ENCODE data around the gene PCDHGB4.
A peak's percentile ranks its signal among the peaks of the same experiment; 100 is the strongest.
"Not testable (repeated sequence)": the region's sequence is repeated elsewhere in the genome, so short reads cannot be mapped to it uniquely, and the experiment has no call there.

Gene PCDHGB4

DNA sequence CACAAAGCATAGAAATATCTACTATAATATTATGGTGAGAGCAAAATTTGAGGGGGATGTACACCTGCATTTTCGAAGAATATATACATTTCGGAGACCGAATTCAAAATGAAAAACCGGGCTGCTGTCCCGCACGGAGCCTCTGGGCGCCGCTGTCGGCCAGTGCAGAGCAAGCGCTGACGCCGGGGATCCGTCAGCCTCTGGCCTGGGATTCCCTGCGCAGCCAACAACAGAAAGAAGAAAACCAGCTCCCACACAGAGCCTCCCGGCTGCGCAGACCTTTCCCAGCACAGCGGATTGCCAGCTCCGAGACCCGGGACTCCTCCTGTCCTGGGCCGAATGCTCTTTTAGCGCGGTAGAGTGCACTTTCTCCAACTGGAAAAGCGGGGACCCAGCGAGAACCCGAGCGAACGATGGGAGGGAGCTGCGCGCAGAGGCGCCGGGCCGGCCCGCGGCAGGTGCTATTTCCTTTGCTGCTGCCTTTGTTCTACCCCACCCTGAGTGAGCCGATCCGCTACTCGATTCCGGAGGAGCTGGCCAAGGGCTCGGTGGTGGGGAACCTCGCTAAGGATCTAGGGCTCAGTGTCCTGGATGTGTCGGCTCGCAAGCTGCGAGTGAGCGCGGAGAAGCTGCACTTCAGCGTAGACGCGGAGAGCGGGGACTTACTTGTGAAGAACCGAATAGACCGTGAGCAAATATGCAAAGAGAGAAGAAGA is 20.4 kb downstream of the PCDHGB4 start, which contains the start of gene PCDHGB6:
Gene PCDHGB6, plus strand, starts transcription at position 232 of the 716 bp plus-strand sequence. Its CDS starts 182 bp downstream, at position 414.
- H3K27ac ChIP-seq (ENCODE audit: low read depth, low read length); H3K4me1 ChIP-seq (ENCODE audit: insufficient read depth, low read length); H3K27me3 ChIP-seq (ENCODE audit: insufficient read depth, low read length); H3K36me3 ChIP-seq (ENCODE audit: insufficient read depth, low read length): not testable (repeated sequence)
- peak within 1 kb of the TSS; percentile 71 for H3K9ac ChIP-seq (ENCODE audit: low read depth, low read length)
- peaks cover 10% of the 10 kb centered on the region; the same call in 1 of the 2 replicates for H3K9me3 ChIP-seq (ENCODE audit: insufficient read depth, low read depth, low read length)
- 66% methylated on average over 49 of the region's 51 CpGs for WGBS
- peak within 1 kb of the TSS; percentile 69 for H3K4me3 ChIP-seq (ENCODE audit: low read length)

DNA sequence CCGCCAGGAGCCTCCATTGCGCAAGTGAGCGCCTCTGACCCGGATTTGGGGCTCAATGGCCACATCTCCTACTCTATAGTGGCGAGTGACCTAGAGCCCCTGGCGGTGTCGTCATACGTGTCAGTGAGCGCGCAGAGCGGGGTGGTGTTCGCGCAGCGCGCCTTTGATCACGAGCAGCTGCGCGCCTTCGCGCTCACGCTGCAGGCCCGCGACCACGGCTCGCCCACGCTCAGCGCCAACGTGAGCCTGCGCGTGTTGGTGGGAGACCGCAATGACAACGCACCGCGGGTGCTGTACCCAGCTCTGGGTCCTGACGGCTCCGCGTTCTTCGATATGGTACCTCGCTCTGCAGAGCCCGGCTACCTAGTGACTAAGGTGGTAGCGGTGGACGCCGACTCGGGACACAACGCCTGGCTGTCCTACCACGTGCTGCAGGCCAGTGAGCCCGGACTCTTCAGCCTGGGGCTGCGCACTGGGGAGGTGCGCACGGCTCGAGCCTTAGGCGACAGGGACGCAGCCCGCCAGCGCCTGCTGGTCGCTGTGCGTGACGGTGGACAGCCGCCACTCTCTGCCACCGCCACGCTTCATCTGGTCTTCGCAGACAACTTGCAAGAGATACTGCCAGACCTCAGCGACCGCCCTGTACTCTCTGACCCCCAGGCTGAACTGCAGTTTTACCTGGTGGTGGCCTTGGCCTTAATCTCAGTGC is 22.3 kb downstream of the PCDHGB4 start:
- H3K9me3 ChIP-seq (ENCODE audit: insufficient read depth, low read depth, low read length) = peaks cover 16% of the 10 kb centered on the region; the same call in 1 of the 2 replicates
- H3K4me1 ChIP-seq (ENCODE audit: insufficient read depth, low read length) = no peaks in the 10 kb centered on the region
- peaks cover 3% of the 10 kb centered on the region; the same call in 1 of the 2 replicates for H3K36me3 ChIP-seq (ENCODE audit: insufficient read depth, low read length)
- no peak overlapping the region for H3K9ac ChIP-seq (ENCODE audit: low read depth, low read length)
- no peak overlapping the region for H3K4me3 ChIP-seq (ENCODE audit: low read length)
- no peak overlapping the region for H3K27ac ChIP-seq (ENCODE audit: low read depth, low read length)
- peaks cover 10% of the 10 kb centered on the region for H3K27me3 ChIP-seq (ENCODE audit: insufficient read depth, low read length)
- WGBS = 97% methylated on average over 64 of the region's 64 CpGs

DNA sequence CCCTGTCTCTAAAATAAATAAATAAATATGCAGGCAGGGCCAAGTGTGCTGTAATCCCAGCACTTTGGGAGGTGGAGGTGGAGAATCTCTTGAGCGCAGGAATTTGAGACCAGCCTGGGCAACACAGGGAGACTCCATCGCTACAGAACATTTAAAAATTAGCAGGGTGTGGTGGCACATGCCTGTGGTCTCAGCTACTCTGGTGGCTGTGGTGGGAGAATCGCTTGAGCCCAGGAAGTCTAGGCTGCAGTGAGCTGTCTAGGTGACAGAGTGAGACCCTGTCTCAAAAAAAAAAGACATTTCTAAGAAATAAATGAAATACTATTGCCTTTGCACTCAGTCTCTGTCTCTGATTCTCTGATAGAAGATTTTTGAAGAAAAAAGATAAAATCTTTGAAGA is 24.1 kb downstream of the PCDHGB4 start:
- no peak overlapping the region for H3K9ac ChIP-seq (ENCODE audit: low read depth, low read length)
- no peak overlapping the region for H3K4me3 ChIP-seq (ENCODE audit: low read length)
- H3K4me1 ChIP-seq (ENCODE audit: insufficient read depth, low read length) = no peaks in the 10 kb centered on the region
- H3K36me3 ChIP-seq (ENCODE audit: insufficient read depth, low read length) = peaks cover 3% of the 10 kb centered on the region; the same call in 1 of the 2 replicates
- no peak overlapping the region for H3K27ac ChIP-seq (ENCODE audit: low read depth, low read length)
- 97% methylated on average over 3 of the region's 3 CpGs for WGBS
- H3K27me3 ChIP-seq (ENCODE audit: insufficient read depth, low read length) = peaks cover 10% of the 10 kb centered on the region
- H3K9me3 ChIP-seq (ENCODE audit: insufficient read depth, low read depth, low read length) = peaks cover 21% of the 10 kb centered on the region; the same call in 1 of the 2 replicates

DNA sequence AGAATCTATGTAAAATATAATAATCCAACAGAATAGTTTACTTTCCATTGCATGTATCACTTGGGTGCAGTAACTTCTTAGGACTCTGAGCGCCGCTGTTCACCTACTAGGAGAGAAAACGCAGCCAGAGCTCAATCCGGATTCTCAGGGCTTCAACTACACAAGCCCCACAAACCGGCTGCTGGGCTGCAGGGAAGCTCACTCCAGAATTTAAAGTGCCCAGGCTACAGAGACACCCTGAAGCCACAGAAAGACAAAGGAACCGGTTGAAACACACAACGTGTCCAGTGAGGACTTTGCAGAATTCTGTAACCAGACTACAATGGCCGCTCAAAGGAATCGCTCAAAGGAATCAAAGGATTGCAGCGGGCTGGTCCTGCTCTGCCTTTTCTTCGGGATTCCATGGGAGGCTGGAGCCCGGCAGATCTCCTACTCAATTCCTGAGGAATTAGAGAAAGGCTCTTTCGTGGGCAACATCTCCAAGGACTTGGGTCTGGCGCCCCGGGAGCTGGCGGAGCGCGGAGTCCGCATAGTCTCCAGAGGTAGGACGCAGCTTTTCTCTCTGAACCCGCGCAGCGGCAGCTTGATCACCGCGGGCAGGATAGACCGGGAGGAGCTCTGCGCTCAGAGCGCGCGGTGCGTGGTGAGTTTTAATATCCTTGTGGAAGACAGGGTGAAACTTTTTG is 25.5 kb downstream of the PCDHGB4 start, which contains the start of gene PCDHGA10:
Gene PCDHGA10, plus strand, starts transcription at position 134 of the 686 bp plus-strand sequence. Its CDS starts 189 bp downstream, at position 323.
- WGBS = 85% methylated on average over 31 of the region's 31 CpGs
- Histone ChIP-seq H3K4me3 (ENCODE audit: low read length) (peak within 1 kb of the TSS; percentile 77), H3K4me1 (ENCODE audit: insufficient read depth, low read length) (no peaks in the 10 kb centered on the region), H3K9me3 (ENCODE audit: insufficient read depth, low read depth, low read length) (peaks cover 21% of the 10 kb centered on the region; the same call in 1 of the 2 replicates), H3K36me3 (ENCODE audit: insufficient read depth, low read length) (peaks cover 3% of the 10 kb centered on the region; the same call in 1 of the 2 replicates), H3K27ac (ENCODE audit: low read depth, low read length) (no peak within 1 kb of the TSS), H3K27me3 (ENCODE audit: insufficient read depth, low read length) (peaks cover 10% of the 10 kb centered on the region), H3K9ac (ENCODE audit: low read depth, low read length) (peak within 1 kb of the TSS; percentile 71)

DNA sequence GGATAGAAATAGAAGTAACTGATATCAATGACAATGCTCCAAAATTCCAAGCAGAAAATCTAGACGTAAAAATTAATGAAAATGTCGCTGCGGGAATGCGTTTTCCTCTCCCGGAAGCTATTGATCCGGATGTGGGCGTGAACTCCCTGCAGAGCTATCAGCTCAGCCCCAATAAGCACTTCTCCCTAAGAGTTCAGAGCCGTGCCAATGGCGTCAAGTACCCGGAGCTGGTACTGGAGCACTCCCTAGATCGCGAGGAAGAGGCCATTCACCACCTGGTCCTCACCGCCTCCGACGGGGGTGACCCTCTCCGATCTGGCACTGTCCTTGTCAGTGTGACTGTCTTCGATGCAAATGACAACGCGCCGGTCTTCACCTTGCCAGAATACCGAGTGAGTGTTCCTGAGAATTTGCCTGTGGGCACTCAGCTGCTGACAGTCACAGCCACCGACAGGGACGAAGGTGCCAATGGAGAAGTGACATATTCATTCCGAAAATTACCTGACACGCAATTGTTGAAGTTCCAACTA is 26.1 kb downstream of the PCDHGB4 start:
- peak overlapping the region; percentile 71; the same call in 1 of the 2 replicates for H3K9ac ChIP-seq (ENCODE audit: low read depth, low read length)
- H3K4me3 ChIP-seq (ENCODE audit: low read length) = peak overlapping the region; percentile 77

DNA sequence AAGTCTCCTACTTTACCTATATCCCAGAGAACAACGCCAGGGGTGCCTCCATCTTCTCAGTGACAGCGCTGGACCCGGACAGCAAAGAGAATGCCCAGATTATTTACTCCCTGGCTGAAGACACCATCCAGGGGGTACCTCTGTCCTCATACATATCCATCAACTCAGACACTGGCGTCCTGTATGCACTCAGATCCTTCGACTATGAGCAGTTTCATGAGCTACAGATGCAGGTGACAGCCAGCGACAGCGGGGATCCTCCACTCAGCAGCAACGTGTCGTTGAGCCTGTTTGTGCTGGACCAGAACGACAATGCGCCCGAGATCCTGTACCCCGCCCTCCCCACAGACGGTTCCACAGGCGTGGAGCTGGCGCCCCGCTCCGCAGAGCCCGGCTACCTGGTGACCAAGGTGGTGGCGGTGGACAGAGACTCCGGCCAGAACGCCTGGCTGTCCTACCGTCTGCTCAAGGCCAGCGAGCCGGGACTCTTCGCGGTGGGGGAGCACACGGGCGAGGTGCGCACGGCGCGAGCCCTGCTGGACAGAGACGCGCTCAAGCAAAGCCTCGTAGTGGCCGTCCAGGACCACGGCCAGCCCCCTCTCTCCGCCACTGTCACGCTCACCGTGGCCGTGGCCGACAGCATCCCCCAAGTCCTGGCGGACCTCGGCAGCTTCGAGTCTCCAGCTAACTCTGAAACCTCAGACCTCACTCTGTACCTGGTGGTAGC is 27.2 kb downstream of the PCDHGB4 start:
- H3K36me3 ChIP-seq (ENCODE audit: insufficient read depth, low read length) = peaks cover 14% of the 10 kb centered on the region; the same call in 1 of the 2 replicates
- H3K4me3 ChIP-seq (ENCODE audit: low read length); H3K27ac ChIP-seq (ENCODE audit: low read depth, low read length); H3K27me3 ChIP-seq (ENCODE audit: insufficient read depth, low read length); H3K9ac ChIP-seq (ENCODE audit: low read depth, low read length); H3K4me1 ChIP-seq (ENCODE audit: insufficient read depth, low read length): not testable (repeated sequence)
- 96% methylated on average over 46 of the region's 46 CpGs for WGBS
- peaks cover 33% of the 10 kb centered on the region for H3K9me3 ChIP-seq (ENCODE audit: insufficient read depth, low read depth, low read length)

More for the DNA sequence above, 26.1 kb downstream of the PCDHGB4 start:
- peaks cover 26% of the 10 kb centered on the region for H3K9me3 ChIP-seq (ENCODE audit: insufficient read depth, low read depth, low read length)
- no peak overlapping the region for H3K27ac ChIP-seq (ENCODE audit: low read depth, low read length)
- peaks cover 6% of the 10 kb centered on the region; the same call in 1 of the 2 replicates for H3K36me3 ChIP-seq (ENCODE audit: insufficient read depth, low read length)
- peaks cover 12% of the 10 kb centered on the region for H3K27me3 ChIP-seq (ENCODE audit: insufficient read depth, low read length)
- no peaks in the 10 kb centered on the region for H3K4me1 ChIP-seq (ENCODE audit: insufficient read depth, low read length)
- WGBS = 90% methylated on average over 25 of the region's 25 CpGs

DNA sequence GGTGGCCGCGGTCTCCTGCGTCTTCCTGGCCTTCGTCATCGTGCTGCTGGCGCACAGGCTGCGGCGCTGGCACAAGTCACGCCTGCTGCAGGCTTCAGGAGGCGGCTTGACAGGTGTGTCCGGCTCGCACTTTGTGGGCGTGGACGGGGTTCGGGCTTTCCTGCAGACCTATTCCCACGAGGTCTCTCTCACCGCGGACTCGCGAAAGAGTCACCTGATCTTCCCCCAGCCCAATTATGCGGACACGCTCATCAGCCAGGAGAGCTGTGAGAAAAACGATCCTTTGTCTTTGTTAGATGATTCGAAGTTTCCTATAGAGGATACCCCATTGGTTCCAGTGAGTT is 27.7 kb downstream of the PCDHGB4 start:
- H3K27ac ChIP-seq (ENCODE audit: low read depth, low read length); H3K4me1 ChIP-seq (ENCODE audit: insufficient read depth, low read length); H3K4me3 ChIP-seq (ENCODE audit: low read length); H3K9ac ChIP-seq (ENCODE audit: low read depth, low read length); H3K27me3 ChIP-seq (ENCODE audit: insufficient read depth, low read length): not testable (repeated sequence)
- peaks cover 20% of the 10 kb centered on the region; the same call in 1 of the 2 replicates for H3K36me3 ChIP-seq (ENCODE audit: insufficient read depth, low read length)
- WGBS = 96% methylated on average over 24 of the region's 24 CpGs
- H3K9me3 ChIP-seq (ENCODE audit: insufficient read depth, low read depth, low read length) = peaks cover 36% of the 10 kb centered on the region

DNA sequence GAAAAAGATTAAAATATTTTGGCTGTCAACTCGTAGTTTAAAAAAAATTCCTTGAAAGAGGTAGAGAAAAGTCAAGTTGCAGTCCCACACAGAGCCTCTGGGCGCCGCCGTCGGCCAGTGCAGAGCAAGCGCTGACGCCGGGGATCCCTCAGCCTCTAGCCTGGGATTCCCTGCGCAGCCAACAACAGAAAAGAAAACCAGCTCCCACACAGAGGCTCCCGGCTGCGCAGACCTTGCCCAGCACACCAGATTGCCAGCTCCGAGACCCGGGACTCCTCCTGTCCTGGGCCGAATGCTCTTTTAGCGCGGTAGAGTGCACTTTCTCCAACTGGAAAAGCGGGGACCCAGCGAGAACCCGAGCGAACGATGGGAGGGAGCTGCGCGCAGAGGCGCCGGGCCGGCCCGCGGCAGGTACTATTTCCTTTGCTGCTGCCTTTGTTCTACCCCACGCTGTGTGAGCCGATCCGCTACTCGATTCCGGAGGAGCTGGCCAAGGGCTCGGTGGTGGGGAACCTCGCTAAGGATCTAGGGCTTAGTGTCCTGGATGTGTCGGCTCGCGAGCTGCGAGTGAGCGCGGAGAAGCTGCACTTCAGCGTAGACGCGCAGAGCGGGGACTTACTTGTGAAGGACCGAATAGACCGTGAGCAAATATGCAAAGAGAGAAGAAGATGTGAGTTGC is 30.1 kb downstream of the PCDHGB4 start, which contains the start of gene PCDHGB7:
Gene PCDHGB7, plus strand, starts transcription at position 184 of the 679 bp plus-strand sequence. Its CDS starts 183 bp downstream, at position 367.
- H3K27ac ChIP-seq (ENCODE audit: low read depth, low read length); H3K4me1 ChIP-seq (ENCODE audit: insufficient read depth, low read length); H3K27me3 ChIP-seq (ENCODE audit: insufficient read depth, low read length): not testable (repeated sequence)
- peak within 1 kb of the TSS; percentile 65 for H3K4me3 ChIP-seq (ENCODE audit: low read length)
- WGBS = 46% methylated on average over 47 of the region's 47 CpGs
- H3K9ac ChIP-seq (ENCODE audit: low read depth, low read length) = peak within 1 kb of the TSS; percentile 74
- H3K9me3 ChIP-seq (ENCODE audit: insufficient read depth, low read depth, low read length) = peaks cover 60% of the 10 kb centered on the region
- peaks cover 41% of the 10 kb centered on the region; the same call in 1 of the 2 replicates for H3K36me3 ChIP-seq (ENCODE audit: insufficient read depth, low read length)

DNA sequence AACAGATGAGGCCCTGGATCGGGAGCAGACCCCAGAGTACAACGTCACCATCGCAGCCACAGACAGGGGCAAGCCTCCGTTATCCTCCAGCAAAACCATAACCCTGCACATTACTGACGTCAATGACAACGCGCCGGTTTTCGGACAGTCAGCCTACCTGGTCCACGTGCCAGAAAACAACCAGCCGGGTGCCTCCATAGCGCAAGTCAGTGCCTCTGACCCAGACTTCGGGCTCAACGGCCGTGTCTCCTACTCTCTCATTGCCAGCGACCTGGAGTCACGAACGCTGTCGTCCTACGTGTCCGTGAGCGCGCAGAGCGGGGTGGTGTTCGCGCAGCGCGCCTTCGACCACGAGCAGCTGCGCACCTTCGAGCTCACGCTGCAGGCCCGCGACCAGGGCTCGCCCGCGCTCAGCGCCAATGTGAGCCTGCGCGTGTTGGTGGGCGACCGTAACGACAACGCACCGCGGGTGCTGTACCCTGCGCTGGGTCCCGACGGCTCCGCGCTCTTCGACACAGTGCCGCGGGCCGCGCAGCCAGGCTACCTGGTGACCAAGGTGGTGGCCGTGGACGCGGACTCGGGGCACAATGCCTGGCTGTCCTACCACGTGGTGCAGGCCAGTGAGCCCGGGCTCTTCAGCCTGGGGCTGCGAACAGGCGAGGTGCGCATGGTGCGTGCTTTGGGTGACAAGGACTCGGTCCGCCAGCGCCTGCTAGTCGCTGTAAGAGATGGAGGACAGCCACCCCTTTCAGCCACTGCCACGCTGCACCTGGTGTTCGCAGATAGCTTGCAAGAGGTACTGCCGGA is 31.8 kb downstream of the PCDHGB4 start:
- peaks cover 57% of the 10 kb centered on the region for H3K9me3 ChIP-seq (ENCODE audit: insufficient read depth, low read depth, low read length)
- H3K4me3 ChIP-seq (ENCODE audit: low read length) = 0 out of 2 replicates have a peak overlapping the region, but pooled peaks have one; percentile 65
- 97% methylated on average over 74 of the region's 74 CpGs for WGBS
- H3K4me1 ChIP-seq (ENCODE audit: insufficient read depth, low read length) = no peaks in the 10 kb centered on the region
- peaks cover 50% of the 10 kb centered on the region; the same call in 1 of the 2 replicates for H3K36me3 ChIP-seq (ENCODE audit: insufficient read depth, low read length)
- H3K27me3 ChIP-seq (ENCODE audit: insufficient read depth, low read length) = peaks cover 10% of the 10 kb centered on the region
- no peak overlapping the region for H3K9ac ChIP-seq (ENCODE audit: low read depth, low read length)
- H3K27ac ChIP-seq (ENCODE audit: low read depth, low read length) = no peak overlapping the region

Measured in HUES64 (cell line).